Measurements from ENCODE around the gene ECT2L. TPM values are rescaled to one million over a fixed set of nuclear protein-coding genes. Genes with fewer than 3 reads are reported as not detected.

The ECT2L gene, protein sequence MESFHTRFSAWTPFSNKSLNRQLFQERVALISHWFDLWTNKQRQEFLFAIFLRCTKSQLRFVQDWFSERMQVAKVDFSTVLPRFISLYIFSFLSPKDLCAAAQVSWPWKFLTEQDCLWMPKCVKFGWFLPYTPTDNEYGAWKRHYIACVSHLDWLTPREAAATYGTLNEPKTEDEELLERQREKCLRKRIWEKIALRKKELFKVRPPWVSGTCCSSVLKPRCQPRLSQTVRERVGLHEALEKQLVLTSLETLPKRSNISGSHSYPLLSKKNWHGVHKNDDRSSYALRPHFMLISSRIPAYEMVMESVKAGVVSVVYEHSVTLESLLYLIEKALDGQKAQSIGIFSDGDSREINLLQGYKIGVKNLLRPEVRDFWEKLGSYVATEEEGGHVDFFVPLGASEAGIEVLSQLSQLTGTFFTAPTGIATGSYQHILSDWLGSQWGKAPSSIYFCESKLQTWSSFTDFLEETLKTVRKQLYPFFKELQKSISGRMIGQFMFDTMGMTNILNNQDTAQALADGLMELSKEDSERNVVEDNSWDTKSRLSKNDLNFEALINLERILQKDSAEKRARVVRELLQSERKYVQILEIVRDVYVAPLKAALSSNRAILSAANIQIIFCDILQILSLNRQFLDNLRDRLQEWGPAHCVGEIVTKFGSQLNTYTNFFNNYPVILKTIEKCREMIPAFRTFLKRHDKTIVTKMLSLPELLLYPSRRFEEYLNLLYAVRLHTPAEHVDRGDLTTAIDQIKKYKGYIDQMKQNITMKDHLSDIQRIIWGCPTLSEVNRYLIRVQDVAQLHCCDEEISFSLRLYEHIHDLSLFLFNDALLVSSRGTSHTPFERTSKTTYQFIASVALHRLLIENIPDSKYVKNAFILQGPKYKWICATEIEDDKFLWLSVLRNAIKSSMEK
- total RNA-seq, result 1 to 10 TPM in 2 of 7 donors, under 1 TPM in 5; 0.05 to 6.8 (median 0.27) TPM
- under 1 TPM; 0.05 to 0.17 TPM for polyA plus RNA-seq
- long read RNA-seq, donor 1, partial matches to known transcripts, result 0 of 1 reads
- long read RNA-seq, donor 1, other reads (novel, unspliced or antisense), result 1 of 1 reads
- long read RNA-seq, donor 2, partial matches to known transcripts, result 45 of 51 reads
- long read RNA-seq, donor 2, other reads (novel, unspliced or antisense), result 6 of 51 reads
- long read RNA-seq, donor 3, result 0 reads

DNA sequence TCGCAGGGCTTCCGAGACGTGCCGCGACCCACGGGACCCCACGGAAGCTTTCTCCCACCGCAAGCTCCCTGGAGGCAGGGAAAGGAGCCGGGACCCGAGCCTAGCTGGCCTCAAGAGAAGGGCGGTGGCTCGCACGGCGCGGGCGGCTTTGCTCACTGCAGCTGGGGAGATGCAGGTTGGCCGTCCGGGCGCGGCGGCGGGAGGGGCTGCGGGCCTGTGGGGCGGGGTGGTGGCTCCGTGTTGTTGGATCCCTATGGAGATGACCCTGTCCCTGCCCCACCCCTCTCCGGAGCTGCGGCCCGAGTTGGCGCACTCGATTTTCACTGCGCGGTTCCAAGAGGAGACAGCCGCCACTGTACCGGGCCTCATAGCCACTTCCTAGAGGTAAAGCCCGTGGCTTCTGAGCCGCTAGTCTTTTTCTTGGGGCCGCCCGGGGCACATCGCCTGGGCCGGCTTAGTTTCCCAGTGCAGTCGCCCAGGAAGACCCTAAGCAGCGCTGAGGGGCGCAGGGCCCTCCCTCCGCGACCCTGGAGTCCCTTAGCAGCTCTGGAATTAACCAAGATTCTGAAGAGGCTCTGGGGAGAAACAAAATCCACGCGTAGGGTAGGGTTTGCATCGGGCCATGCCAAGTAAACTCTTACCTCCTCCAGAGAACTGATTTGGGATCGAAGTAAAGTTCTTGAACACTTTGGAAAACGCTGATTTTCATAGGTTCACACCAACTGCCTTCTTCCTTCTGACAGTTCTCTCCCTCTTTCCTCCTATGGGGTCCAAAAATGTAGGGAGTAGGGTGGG is at the start of gene ECT2L:
Gene ECT2L, plus strand, starts transcription at position 279 of the 795 bp plus-strand sequence. CDS start 17,188 bp downstream, outside the sequence.
- DNase-seq, result peak; percentile 61 to 81 (median 65)
- WGBS, 3 donors, result 7 to 14% (median 12%) methylated on average over 48 to 50 of the region's 50 CpGs
- Histone ChIP-seq H3K36me3 (no peaks in the 10 kb centered on the region), H3K4me3 (peak within 1 kb of the TSS; percentile 33), H3K4me1 (ENCODE audit: insufficient read depth) (peaks cover 8% of the 10 kb centered on the region), H3K27ac (no peak within 1 kb of the TSS), H3K9me3 (no peaks in the 10 kb centered on the region), H3K27me3 (no peaks in the 10 kb centered on the region)
- TF ChIP-seq, protein P1, sequence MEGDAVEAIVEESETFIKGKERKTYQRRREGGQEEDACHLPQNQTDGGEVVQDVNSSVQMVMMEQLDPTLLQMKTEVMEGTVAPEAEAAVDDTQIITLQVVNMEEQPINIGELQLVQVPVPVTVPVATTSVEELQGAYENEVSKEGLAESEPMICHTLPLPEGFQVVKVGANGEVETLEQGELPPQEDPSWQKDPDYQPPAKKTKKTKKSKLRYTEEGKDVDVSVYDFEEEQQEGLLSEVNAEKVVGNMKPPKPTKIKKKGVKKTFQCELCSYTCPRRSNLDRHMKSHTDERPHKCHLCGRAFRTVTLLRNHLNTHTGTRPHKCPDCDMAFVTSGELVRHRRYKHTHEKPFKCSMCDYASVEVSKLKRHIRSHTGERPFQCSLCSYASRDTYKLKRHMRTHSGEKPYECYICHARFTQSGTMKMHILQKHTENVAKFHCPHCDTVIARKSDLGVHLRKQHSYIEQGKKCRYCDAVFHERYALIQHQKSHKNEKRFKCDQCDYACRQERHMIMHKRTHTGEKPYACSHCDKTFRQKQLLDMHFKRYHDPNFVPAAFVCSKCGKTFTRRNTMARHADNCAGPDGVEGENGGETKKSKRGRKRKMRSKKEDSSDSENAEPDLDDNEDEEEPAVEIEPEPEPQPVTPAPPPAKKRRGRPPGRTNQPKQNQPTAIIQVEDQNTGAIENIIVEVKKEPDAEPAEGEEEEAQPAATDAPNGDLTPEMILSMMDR (IDR thresholded peaks at IDR 0.05), result no peak
- TF ChIP-seq EP300 (IDR thresholded peaks at IDR 0.05), result no peak
- no peak for TF ChIP-seq POLR2A (IDR thresholded peaks at IDR 0.05)
- intact Hi-C loops (cut with DNase I), result no loop called here

DNA sequence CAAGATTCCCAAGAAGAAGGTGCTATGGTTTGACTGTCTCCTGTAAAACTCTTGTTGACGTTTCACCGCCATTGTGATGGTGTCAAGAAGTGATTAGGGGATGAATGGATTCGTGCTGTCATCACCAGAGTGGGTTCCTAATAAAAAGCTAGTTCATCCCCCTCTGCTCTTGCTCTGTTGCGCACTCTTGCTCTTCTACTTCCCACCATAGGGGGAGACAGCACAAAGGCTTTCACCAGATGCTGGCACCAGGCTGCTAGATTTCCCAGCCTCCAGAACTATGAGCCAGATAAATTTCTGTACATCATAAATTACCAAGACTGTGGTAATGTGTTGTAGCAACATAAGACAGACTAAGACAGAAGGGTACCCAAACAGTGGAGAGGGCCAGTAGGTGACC is 43.9 kb upstream of the ECT2L start:
- TF ChIP-seq POLR2A (IDR thresholded peaks at IDR 0.05) (no peak), EP300 (IDR thresholded peaks at IDR 0.05) (no peak)
- TF ChIP-seq, protein P1 (IDR thresholded peaks at IDR 0.05), result no peak
- DNase-seq, result no peak
- intact Hi-C loops (cut with DNase I), result no loop called here
- WGBS, 3 donors, result 88 to 98% (median 93%) methylated on average over 4 of the region's 4 CpGs
- H3K9me3 ChIP-seq, result no peaks in the 10 kb centered on the region
- no peak overlapping the region for H3K27ac ChIP-seq
- H3K36me3 ChIP-seq, result no peaks in the 10 kb centered on the region
- H3K4me3 ChIP-seq, result no peak overlapping the region
- no peaks in the 10 kb centered on the region for H3K27me3 ChIP-seq
- H3K4me1 ChIP-seq (ENCODE audit: insufficient read depth), result no peaks in the 10 kb centered on the region

DNA sequence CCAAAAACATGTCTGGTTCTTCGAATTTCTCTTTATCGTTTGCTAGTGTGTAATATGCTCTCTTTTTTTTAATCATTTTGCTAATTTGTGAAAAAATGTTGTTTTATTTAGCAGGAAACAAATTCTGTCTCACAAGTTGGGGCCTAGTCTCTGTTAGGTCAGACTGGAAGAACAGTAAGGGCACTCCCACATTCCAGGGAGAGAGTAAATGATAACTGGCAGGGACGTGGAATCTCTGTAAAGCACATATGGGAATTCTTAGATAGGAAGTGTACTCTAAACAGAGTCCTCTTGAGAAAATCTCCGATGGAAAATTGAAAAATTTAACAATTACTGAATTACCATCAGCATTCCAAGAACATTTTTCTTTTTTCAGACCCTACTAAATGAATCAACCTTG is 38.8 kb upstream of the ECT2L start:
- 7 to 33% (median 8%) methylated on average over 4 of the region's 4 CpGs for WGBS, 3 donors
- no peak overlapping the region for H3K4me3 ChIP-seq
- H3K36me3 ChIP-seq, result no peaks in the 10 kb centered on the region
- no peaks in the 10 kb centered on the region for H3K9me3 ChIP-seq
- H3K27ac ChIP-seq, result no peak overlapping the region
- intact Hi-C loops (cut with DNase I), result no loop called here
- TF ChIP-seq, protein P1 (IDR thresholded peaks at IDR 0.05), result no peak
- no peak for TF ChIP-seq POLR2A (IDR thresholded peaks at IDR 0.05)
- TF ChIP-seq EP300 (IDR thresholded peaks at IDR 0.05), result no peak
- H3K27me3 ChIP-seq, result no peaks in the 10 kb centered on the region
- no peak for DNase-seq
- no peaks in the 10 kb centered on the region for H3K4me1 ChIP-seq (ENCODE audit: insufficient read depth)

All from ovary (tissue), 10 donors.